GM12864 (cell line): ENCODE results near the gene PDSS1.

ENCODE experiments used
- DNase-seq: peaks from one replicate; pipeline ENCODE4 v3.0.0-alpha.2; 2011; ENCODE audit warnings: low read depth
- H3K4me3 ChIP-seq: 2 replicates; pipeline ENCODE4 v1.5.1; 2011; ENCODE audit warnings: mild to moderate bottlenecking, low read depth, low read length, control low read depth
- CTCF ChIP-seq: IDR thresholded peaks from 2 replicates; pipeline ENCODE4 v1.5.1; 2011; ENCODE audit warnings: low read depth, mild to moderate bottlenecking, moderate library complexity, low read length, control low read depth, inconsistent platforms; ENCODE audit errors: missing control alignments

Gene PDSS1

GRCh38 chr10:26714415-26715136 is 17.1 kb downstream of the PDSS1 start:
- DNase-seq, result no peak
- no peak for TF ChIP-seq CTCF
- H3K4me3 ChIP-seq, result no peak overlapping the region

GRCh38 chr10:26715137-26715487 is 17.6 kb downstream of the PDSS1 start:
- no peak overlapping the region for H3K4me3 ChIP-seq
- no peak for TF ChIP-seq CTCF
- DNase-seq, result no peak

- DNase-seq, result no peak
- TF ChIP-seq CTCF, result no peak
- no peak overlapping the region for H3K4me3 ChIP-seq
These were observed 20.0 kb downstream of the PDSS1 start for GRCh38 chr10:26717476-26717875.

- DNase-seq, result no peak
- no peak overlapping the region for H3K4me3 ChIP-seq
- no peak for TF ChIP-seq CTCF
These were observed 24.1 kb downstream of the PDSS1 start for GRCh38 chr10:26721561-26721960.

GRCh38 chr10:26723016-26723415 is 25.5 kb downstream of the PDSS1 start:
- TF ChIP-seq CTCF, result no peak
- no peak overlapping the region for H3K4me3 ChIP-seq
- DNase-seq, result no peak

- no peak for DNase-seq
- TF ChIP-seq CTCF, result peak; percentile 72
- H3K4me3 ChIP-seq, result no peak overlapping the region
These were observed 28.6 kb downstream of the PDSS1 start for GRCh38 chr10:26725837-26726727.
